PFSK-1 (cell line): Measurements from ENCODE around the gene NLGN2.

ENCODE experiments used
- FOXP2 ChIP-seq: optimal IDR thresholded peaks from 2 replicates; pipeline ENCODE3; 2011; ENCODE audit warnings: borderline replicate concordance, control low read depth, inconsistent platforms; ENCODE audit not compliant: insufficient read depth; ENCODE audit errors: extremely low read length, extremely low read depth
- POLR2AphosphoS5 ChIP-seq: IDR thresholded peaks from 2 replicates; pipeline ENCODE4 v1.6.1; 2012; ENCODE audit warnings: low read depth, mild to moderate bottlenecking, control low read depth, low read length, moderate library complexity
- REST ChIP-seq, 2 experiments: IDR thresholded peaks; 2 replicates each; pipeline versions ENCODE4 v1.6.1 to v1.8.0; 2011 to 2012; ENCODE audit warnings: low read depth in 2 of 2, low read length in 2 of 2, control low read depth in 1 of 2, inconsistent platforms in 1 of 2, mild to moderate bottlenecking in 1 of 2, moderate library complexity in 1 of 2; ENCODE audit not compliant: insufficient read depth in 1 of 2
- SIN3A ChIP-seq: IDR thresholded peaks from 2 replicates; pipeline ENCODE4 v1.6.1; 2012; ENCODE audit warnings: mild to moderate bottlenecking, low read length, moderate library complexity, borderline replicate concordance; ENCODE audit not compliant: insufficient read depth
- TAF1 ChIP-seq: IDR thresholded peaks from 2 replicates; pipeline ENCODE4 v1.6.1; 2012; ENCODE audit warnings: low read length, control low read depth, borderline replicate concordance; ENCODE audit not compliant: insufficient read depth

Gene NLGN2

GRCh38 chr17:7437369-7437863 lies 29.8 kb downstream of the NLGN2 start:
- TF ChIP-seq POLR2AphosphoS5 (no peak), TAF1 (no peak), FOXP2 (no peak), SIN3A (no peak), REST (IDR thresholded peaks at IDR 0.05; ENCODE audit: insufficient read depth in 1 of 2, low read depth in 2 of 2, low read length in 2 of 2) (no peak)

- TF ChIP-seq POLR2AphosphoS5 (no peak), FOXP2 (no peak), TAF1 (no peak), SIN3A (no peak), REST (IDR thresholded peaks at IDR 0.05; ENCODE audit: insufficient read depth in 1 of 2, low read depth in 2 of 2, low read length in 2 of 2) (no peak)
These were observed 30.4 kb downstream of the NLGN2 start for GRCh38 chr17:7437950-7438614.

GRCh38 chr17:7438656-7439460 lies 31.2 kb downstream of the NLGN2 start:
- TF ChIP-seq TAF1 = no peak
- no peak for TF ChIP-seq REST (IDR thresholded peaks at IDR 0.05; ENCODE audit: insufficient read depth in 1 of 2, low read depth in 2 of 2, low read length in 2 of 2)
- TF ChIP-seq SIN3A = no peak
- no peak for TF ChIP-seq POLR2AphosphoS5
- no peak for TF ChIP-seq FOXP2

DNA sequence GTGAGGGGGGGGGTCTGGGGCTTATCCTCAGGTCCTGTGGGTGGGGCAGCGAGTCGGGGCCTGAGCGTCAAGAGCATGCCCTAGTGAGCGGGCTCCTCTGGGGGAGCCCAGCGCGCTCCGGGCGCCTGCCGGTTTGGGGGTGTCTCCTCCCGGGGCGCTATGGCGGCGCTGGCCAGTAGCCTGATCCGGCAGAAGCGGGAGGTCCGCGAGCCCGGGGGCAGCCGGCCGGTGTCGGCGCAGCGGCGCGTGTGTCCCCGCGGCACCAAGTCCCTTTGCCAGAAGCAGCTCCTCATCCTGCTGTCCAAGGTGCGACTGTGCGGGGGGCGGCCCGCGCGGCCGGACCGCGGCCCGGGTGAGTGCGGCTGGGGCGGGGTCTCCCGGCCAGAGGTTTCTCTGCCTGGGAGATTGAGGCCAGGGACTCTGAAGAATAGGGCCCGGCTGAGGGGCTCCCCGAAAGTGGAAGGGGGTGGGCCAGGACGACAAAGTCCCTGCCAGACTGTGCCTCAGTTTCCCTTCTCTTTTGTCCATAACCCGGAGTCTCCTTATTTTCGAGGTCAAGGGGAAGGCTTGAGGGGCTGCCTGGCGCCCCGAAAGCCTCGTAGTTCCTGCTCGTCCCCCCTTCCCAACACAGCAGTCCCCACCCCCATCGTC lies 31.9 kb downstream of the NLGN2 start, which contains the start of gene FGF11:
Gene FGF11, plus strand, starts transcription at position 51 of the 651 bp plus-strand sequence. Its CDS starts 109 bp downstream, at position 160.
- TF ChIP-seq REST (IDR thresholded peaks at IDR 0.05; ENCODE audit: insufficient read depth in 1 of 2, low read depth in 2 of 2, low read length in 2 of 2) (peak; percentile 27 to 45; a peak in 1 of 4 replicates), POLR2AphosphoS5 (no peak), SIN3A (no peak)
